GM19043 (cell line): ENCODE measurements around the gene ZBTB34.
A peak's percentile ranks its signal among the peaks of the same experiment; 100 is the strongest.
"Not testable (repeated sequence)": the region's sequence is repeated elsewhere in the genome, so short reads cannot be mapped to it uniquely, and the experiment has no call there.

Experiments used
- ATAC-seq: cut with Tn5 transposase; IDR thresholded peaks from one replicate; pipeline ENCODE4 v1.9.1; 2021; ENCODE audit warnings: low read depth; ENCODE audit not compliant: unreplicated experiment

The ZBTB34 gene, protein sequence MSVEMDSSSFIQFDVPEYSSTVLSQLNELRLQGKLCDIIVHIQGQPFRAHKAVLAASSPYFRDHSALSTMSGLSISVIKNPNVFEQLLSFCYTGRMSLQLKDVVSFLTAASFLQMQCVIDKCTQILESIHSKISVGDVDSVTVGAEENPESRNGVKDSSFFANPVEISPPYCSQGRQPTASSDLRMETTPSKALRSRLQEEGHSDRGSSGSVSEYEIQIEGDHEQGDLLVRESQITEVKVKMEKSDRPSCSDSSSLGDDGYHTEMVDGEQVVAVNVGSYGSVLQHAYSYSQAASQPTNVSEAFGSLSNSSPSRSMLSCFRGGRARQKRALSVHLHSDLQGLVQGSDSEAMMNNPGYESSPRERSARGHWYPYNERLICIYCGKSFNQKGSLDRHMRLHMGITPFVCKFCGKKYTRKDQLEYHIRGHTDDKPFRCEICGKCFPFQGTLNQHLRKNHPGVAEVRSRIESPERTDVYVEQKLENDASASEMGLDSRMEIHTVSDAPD

GRCh38 chr9:126860077-126860756 is at the start of gene ZBTB34:
Gene ZBTB34, plus strand, starts transcription at chr9:126860639. Its CDS starts 18,761 bp downstream, at chr9:126879400.
- peak; percentile 61 for ATAC-seq

DNA sequence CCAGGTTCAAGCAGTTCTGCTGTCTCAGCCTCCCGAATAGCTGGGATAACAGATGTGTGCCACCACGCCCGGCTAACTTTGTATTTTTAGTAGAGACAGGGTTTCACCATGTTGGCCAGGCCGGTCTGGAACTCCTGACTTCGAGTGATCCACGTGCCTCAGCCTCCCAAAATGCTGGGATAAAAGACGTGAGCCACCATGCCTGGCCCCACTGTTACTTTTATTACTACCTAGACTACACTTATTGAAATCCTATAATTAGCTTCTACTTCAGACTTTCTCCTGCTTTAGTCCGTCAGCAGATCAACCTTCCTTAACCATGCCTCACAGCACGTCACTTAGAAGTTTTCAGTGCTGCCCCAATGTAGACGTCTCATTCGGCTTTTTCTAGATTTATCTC is 47.4 kb upstream of the ZBTB34 start:
- ATAC-seq: no peak

- no peak for ATAC-seq
These were observed 46.3 kb upstream of the ZBTB34 start for GRCh38 chr9:126814091-126814490.

DNA sequence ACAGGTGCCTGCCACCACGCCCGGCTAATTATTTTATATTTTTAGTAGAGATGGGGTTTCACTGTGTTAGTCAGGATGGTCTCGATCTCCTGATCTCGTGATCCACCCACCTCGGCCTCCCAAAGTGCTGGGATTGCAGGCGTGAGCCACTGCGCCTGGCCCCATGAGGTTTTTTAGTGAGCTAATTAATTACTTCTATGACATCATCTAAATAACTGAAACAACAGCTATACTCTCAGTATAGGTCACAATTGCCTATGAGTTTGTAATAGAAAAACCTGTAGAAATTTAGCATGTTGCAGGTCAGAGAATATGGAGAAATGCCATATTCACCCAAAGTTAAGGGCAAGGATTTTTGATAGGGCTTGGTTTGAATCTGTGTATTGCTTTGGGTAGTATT is 42.8 kb upstream of the ZBTB34 start:
- not testable (repeated sequence) for ATAC-seq

GRCh38 chr9:126818482-126818881 is 42.0 kb upstream of the ZBTB34 start:
- no peak for ATAC-seq

- ATAC-seq: no peak
These were observed 41.0 kb upstream of the ZBTB34 start for GRCh38 chr9:126819482-126819881.

DNA sequence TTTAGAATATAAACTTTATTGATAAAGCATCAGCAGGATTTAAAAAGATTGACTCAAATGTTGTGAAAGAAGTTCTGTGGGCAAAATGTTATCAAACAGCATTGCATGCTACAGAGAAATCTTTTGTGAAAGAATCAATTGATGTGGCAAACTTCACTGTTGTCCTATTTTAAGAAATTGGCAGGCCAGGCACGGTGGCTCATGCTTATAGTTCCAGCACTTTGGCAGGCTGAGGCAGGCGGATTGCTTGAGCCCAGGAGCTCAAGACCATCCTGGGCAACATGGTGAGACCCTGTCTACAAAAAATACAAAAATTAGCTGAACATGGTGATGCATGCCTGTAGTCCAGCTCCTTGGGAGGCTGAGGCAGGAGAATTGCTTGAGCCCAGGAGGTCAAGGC is 38.2 kb upstream of the ZBTB34 start:
- ATAC-seq: no peak

GRCh38 chr9:126822873-126823272 is 37.6 kb upstream of the ZBTB34 start:
- no peak for ATAC-seq

DNA sequence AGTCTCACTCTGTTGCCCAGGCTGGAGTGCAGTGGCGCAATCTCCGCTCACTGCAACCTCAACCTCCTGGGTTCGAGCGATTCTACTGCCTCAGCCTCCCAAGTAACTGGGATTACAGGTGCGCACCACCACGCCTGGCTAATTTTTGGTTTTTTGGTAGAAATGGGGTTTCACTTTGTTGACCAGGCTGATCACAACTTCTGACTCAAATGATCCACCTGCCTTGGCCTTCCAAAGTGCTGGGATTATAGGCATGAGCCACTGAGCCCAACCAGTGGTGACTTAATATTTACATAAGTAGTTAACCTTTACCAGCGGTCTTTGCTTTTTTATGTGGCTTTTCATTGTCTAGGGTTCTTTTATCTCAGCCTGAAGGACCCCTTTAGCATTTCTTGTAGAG is 36.4 kb upstream of the ZBTB34 start:
- not testable (repeated sequence) for ATAC-seq

GRCh38 chr9:126827227-126827626 is 33.2 kb upstream of the ZBTB34 start:
- no peak for ATAC-seq

DNA sequence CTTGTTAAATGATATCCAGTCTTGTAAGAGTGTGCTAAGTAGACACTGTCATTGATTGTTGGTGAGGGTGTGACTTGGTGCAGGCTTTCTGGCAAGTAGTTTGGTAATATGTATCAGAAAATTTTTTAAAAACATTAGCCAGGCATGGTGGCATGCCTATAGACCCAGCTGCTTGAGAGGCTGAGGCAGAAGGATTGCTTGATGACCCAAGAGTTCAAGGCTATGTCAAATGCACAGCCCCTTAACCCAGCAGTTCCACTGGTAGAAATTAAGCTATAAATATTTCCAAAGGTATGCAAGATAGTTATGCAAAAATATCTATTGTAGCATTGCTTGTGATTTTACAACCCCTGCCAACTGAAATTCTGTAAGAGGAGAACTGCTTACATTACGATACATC is 31.4 kb upstream of the ZBTB34 start:
- ATAC-seq: no peak

GRCh38 chr9:126830827-126831226 is 29.6 kb upstream of the ZBTB34 start:
- ATAC-seq: no peak

DNA sequence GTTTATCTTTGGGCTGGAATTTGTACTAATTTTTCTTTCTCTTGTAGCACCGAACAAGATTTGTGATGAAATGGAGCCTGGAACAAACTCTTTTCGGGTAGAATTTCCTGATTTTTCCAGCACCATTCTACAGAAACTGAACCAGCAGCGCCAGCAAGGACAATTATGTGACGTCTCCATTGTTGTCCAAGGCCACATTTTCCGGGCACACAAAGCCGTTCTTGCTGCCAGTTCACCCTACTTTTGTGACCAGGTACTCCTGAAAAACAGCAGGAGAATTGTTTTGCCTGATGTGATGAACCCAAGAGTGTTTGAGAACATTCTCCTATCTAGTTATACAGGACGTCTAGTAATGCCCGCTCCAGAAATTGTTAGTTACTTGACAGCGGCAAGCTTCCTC is 28.0 kb upstream of the ZBTB34 start:
- no peak for ATAC-seq

DNA sequence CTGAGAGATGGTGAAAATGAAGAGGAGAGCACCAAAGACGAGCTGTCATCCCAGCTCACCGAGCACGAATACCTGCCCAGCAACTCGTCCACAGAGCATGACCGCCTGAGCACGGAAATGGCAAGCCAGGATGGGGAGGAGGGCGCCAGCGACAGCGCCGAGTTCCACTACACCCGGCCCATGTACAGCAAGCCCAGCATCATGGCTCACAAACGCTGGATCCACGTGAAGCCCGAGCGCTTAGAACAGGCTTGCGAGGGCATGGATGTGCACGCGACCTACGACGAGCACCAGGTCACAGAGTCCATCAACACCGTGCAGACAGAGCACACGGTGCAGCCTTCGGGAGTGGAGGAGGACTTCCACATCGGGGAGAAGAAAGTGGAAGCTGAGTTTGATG is 27.4 kb upstream of the ZBTB34 start:
- ATAC-seq: no peak

DNA sequence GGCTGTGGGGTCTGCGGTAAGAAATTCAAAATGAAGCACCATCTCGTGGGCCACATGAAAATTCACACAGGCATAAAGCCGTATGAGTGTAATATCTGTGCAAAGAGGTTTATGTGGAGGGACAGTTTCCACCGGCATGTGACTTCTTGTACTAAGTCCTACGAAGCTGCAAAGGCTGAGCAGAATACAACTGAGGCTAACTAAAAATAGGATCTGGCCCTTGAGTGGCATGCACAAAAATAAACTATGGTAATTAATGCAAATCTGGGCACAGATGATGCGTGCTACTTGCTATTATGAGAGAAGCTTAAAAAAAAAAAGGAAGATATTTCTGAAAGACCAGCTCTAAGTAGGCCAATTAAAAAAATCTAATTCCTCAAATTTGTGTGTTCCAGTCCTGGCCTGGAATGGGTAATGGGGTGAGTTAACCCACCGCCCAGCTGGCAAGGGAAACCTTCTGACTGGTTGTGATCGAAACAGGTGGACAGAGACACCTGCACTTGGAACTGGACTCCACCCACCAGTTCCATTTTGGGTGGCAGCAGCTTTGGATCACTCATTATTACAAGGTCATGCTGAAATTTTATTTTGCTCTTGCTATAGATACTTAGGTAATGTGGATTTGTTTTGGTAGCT is 26.6 kb upstream of the ZBTB34 start:
- no peak for ATAC-seq

DNA sequence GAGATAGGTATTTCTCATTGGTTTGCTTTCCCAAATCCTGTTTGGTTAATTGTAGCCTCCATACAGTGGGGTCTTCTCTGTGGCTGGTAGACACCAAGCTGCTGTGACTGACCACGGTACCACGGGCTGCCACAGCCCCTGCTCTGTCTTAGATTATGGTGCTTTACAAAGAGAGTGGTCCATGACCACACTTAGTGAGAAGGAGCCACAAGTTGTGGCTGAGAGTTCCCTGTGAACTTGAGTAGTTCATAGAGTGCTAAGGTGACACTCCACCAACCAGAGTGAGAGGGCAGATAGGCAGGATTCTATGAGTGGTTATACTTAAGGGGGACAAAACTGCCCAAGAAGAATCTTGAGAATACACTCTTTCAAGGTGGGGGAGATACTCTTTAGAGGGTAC is 25.8 kb upstream of the ZBTB34 start:
- no peak for ATAC-seq

DNA sequence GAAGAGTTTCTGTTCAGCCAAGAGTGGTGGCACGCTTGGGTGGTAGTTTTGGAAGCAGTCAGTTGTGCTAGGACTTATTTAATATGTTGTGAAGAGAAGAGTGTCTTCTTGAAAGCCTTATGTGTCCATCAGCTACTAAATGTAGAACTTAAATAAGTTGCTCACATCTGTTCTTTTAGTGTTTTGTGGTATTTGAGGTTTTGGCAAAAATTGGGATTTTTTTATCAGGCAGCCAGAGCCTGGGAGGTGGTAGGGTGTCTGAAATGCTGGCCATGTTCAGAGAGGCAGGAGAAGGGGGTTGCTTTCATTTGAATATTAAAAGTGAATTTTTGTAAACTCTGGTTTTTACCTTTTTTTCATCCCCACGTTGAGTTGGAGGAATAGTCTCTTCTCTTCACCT is 24.2 kb upstream of the ZBTB34 start:
- no peak for ATAC-seq

DNA sequence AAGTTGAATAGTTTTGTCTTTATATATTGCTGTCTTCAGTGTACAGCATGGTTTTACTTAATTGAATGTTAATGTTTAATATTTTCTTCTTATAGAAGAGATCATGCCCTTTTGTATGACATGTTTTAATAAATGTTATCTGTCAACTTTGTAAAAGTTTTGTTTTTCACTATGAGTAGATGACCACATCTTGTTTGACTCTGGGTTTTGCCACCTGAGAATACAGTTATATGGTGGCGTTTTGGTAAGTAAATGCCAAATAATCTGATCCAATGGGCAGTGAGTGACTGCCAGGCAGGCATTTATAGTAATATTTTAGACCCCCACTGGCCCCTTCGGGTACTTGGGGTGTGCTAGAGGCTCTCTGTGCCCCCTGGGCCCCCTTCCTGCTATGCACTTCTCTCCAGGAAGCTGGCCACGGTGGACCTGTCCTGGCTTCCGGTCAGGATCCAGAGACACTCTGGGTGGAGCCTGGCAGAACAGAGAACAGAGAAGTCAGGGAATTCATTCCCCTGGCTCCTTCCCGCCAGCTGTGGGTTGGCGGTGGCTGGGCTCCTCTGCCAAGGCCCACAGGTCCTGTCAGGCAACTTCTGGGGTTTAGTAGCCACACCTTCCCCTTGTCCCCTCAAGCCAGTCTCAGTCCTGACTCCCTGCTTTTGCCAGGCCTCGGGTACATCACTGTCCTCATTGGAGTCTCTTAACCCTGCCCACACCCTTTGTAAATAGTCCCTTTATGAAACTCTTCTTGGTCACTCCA is 22.2 kb upstream of the ZBTB34 start:
- no peak for ATAC-seq

- no peak for ATAC-seq
These were observed 21.5 kb upstream of the ZBTB34 start for GRCh38 chr9:126838895-126839294.

DNA sequence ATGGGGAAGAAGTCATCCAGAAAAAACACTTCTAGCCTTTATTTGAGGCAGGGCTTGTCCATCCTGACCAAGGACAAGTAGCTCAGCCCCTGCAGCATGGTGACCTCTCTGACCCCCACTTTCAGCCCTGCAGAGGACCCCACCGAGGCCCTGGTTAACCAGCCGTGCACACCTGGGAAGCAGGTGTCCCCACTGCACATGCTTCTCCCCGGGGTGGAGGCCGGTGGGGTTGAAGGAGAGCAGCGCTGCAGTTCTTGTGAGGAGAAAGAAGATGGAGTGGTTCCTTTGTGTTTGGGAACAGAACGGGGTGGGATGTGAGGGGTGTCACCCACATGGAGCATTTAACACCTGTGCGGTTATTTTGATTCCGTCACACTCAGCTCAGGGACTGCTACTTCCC is 21.1 kb upstream of the ZBTB34 start:
- no peak for ATAC-seq
